Osteoblast (primary cell): Measurements from ENCODE around the gene JUND. TPM values are rescaled to one million over a fixed set of nuclear protein-coding genes. Genes with fewer than 3 reads are reported as not detected.

ENCODE experiments used
- DNase-seq: peaks from one replicate; pipeline ENCODE4 v3.0.0; 2011; ENCODE audit warnings: low spot score, mixed read lengths; ENCODE audit not compliant: insufficient read length; ENCODE audit errors: missing footprints
- H2AFZ ChIP-seq: 2 replicates; pipeline ENCODE4 v1.6.0; 2011; ENCODE audit warnings: mild to moderate bottlenecking, low read length
- H3K27ac ChIP-seq: 2 replicates; pipeline ENCODE4 v1.5.1; 2011; ENCODE audit warnings: mild to moderate bottlenecking, low read depth, low read length, moderate library complexity
- H3K27me3 ChIP-seq: 2 replicates; pipeline ENCODE4 v1.6.0; 2012; ENCODE audit warnings: mild to moderate bottlenecking, control low read depth, inconsistent platforms, low read length, moderate library complexity; ENCODE audit not compliant: insufficient read depth
- H3K36me3 ChIP-seq: 2 replicates; pipeline ENCODE4 v1.5.1; 2011; ENCODE audit warnings: mild to moderate bottlenecking, low read length, control low read depth, moderate library complexity; ENCODE audit not compliant: insufficient read depth
- H3K4me1 ChIP-seq: 2 replicates; pipeline ENCODE4 v1.5.1; 2011; ENCODE audit warnings: mild to moderate bottlenecking, low read length, control low read depth, moderate library complexity; ENCODE audit not compliant: insufficient read depth
- H3K4me2 ChIP-seq: 2 replicates; pipeline ENCODE4 v1.6.0; 2011; ENCODE audit warnings: mild to moderate bottlenecking, low read length; ENCODE audit not compliant: insufficient read depth
- H3K4me3 ChIP-seq: fragments of 200-600 bp; sonication (generic); 3 replicates; pipeline ENCODE4 v1.5.1; 2012; ENCODE audit warnings: mild to moderate bottlenecking, low read length, inconsistent platforms; ENCODE audit not compliant: insufficient read depth
- H3K79me2 ChIP-seq: 2 replicates; pipeline ENCODE4 v1.6.0; 2012; ENCODE audit warnings: mild to moderate bottlenecking, low read length, control low read depth, inconsistent platforms; ENCODE audit not compliant: insufficient read depth
- H3K9me3 ChIP-seq: 2 replicates; pipeline ENCODE4 v1.5.1; 2011; ENCODE audit warnings: low read depth, low read length, control low read depth
- H4K20me1 ChIP-seq: 2 replicates; pipeline ENCODE4 v1.6.0; 2012; ENCODE audit warnings: mild to moderate bottlenecking, low read length, control low read depth; ENCODE audit not compliant: insufficient read depth
- CTCF ChIP-seq: IDR thresholded peaks from 2 replicates; pipeline ENCODE4 v1.5.1; 2011; ENCODE audit warnings: mild to moderate bottlenecking, low read depth, low read length, moderate library complexity; ENCODE audit errors: extremely low read depth
- total RNA-seq: library from RNA; depleted of rRNA; stranded (reverse); fragments of >200 nt; gene quantifications from 2 replicates; pipeline ENCODE4 v1.2.3, GENCODE V29; 2012

Gene JUND
- total RNA-seq: 170 and 172 TPM in 2 replicates

DNA sequence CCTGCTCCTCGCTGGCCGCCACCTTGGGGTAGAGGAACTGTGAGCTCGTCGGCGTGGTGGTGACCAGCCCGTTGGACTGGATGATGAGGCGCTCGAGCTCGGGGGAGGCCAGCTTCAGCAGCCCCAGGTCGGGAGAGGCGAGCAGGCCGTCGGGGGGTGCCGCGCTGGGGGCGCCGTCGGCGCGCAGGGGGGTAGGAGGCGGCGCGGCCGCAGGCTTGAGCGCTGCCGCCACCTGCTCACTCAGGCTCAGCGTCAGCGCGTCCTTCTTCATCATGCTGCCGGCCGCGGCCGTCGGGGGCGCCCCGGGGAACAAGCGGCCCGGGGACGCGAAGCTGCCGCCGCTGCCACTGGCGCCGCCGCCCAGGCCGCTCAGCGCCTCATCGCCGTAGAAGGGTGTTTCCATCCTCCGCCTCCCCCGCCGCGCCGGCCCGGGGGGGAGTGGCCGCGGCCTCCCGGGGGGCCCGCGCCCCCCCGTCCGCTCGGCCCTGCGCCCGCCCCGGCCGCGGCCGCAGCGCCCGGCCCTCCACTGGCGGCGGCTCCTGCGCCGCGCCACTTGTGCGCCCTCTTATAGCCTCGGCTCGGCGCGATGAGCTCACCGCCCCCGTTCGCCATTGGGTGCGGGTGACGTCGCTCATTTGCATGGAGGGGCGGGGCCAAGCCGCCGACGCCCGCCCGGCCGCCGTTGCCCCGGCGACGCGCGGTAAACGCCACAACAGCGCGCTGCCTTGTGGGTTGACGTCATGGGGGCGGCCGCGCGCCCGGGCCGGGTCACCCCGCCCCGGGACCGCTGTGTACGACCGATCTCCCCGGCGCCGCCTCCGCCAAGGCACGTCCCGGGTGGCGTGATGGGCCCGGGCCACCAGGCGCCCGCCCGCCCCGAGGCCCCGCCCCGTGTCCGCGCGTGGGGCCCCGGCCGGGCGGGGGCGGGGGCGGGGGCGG lies at the start of gene JUND:
Gene JUND, minus strand, starts transcription at position 541 of the 939 bp plus-strand sequence. Its CDS starts 138 bp downstream, at position 403.
- Histone ChIP-seq H3K79me2 (peaks cover 46% of the 10 kb centered on the region), H3K4me1 (peaks cover 34% of the 10 kb centered on the region), H4K20me1 (peaks cover 20% of the 10 kb centered on the region), H3K27me3 (no peaks in the 10 kb centered on the region), H3K9me3 (no peaks in the 10 kb centered on the region), H3K36me3 (peaks cover 14% of the 10 kb centered on the region), H2AFZ (peak within 1 kb of the TSS; percentile 6), H3K4me3 (peak within 1 kb of the TSS; percentile 90), H3K27ac (peak within 1 kb of the TSS; percentile 94), H3K4me2 (peak within 1 kb of the TSS; percentile 84)
- DNase-seq: peak; percentile 100
- TF ChIP-seq CTCF: no peak

- Histone ChIP-seq H2AFZ (no peak overlapping the region), H4K20me1 (no peaks in the 10 kb centered on the region), H3K36me3 (no peaks in the 10 kb centered on the region), H3K9me3 (no peaks in the 10 kb centered on the region), H3K4me2 (no peak overlapping the region), H3K4me1 (peaks cover 10% of the 10 kb centered on the region), H3K27ac (no peak overlapping the region), H3K79me2 (no peaks in the 10 kb centered on the region), H3K4me3 (no peak overlapping the region), H3K27me3 (no peaks in the 10 kb centered on the region)
- no peak for TF ChIP-seq CTCF
- DNase-seq: no peak
Measured at GRCh38 chr19:18330868-18331267, 49.4 kb upstream of the JUND start.

DNA sequence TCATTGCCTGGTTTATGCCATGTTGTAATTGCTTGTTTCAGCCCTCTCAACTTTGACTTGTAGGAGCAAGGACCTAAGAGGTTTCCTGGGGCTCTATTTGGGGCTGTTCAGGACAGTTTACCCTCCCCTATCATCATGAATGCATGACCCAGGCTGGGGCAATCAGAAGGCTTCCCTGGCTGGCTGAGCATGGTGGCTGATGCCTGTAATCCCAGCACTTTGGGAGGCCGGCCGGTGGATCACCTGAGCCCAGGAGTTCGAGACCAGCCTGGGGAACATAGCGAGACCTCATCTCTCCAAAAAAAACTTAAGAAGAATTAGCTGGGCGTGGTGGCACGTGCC lies 47.6 kb upstream of the JUND start:
- no peaks in the 10 kb centered on the region for H3K36me3 ChIP-seq
- H3K27me3 ChIP-seq: no peaks in the 10 kb centered on the region
- H3K4me2 ChIP-seq: peak overlapping the region; percentile 88

More for the DNA sequence above, 47.6 kb upstream of the JUND start:
- TF ChIP-seq CTCF: no peak
- no peaks in the 10 kb centered on the region for H4K20me1 ChIP-seq
- peak overlapping the region; percentile 62 for H3K4me3 ChIP-seq
- peaks cover 10% of the 10 kb centered on the region for H3K4me1 ChIP-seq
- H3K9me3 ChIP-seq: no peaks in the 10 kb centered on the region
- no peak for DNase-seq
- H2AFZ ChIP-seq: peak overlapping the region; percentile 95
- no peaks in the 10 kb centered on the region for H3K79me2 ChIP-seq
- peak overlapping the region; percentile 59 for H3K27ac ChIP-seq
